Measurements from ENCODE around the gene ANKLE2.
A peak's percentile ranks its signal among the peaks of the same experiment; 100 is the strongest.

The ANKLE2 gene

GRCh38 chr12:132771126-132771838, 9.7 kb upstream of the ANKLE2 start:
- H3K4me3 ChIP-seq (replicated peaks; ENCODE audit: insufficient read depth, low read length), result no peak overlapping the region
- H3K27ac ChIP-seq (replicated peaks), result peak overlapping the region; percentile 87
- peak; percentile 51 to 83 for DNase-seq (ENCODE audit: low read depth in 1 of 2, low spot score in 1 of 2)

GRCh38 chr12:132766380-132767085, 4.9 kb upstream of the ANKLE2 start:
- Histone ChIP-seq H3K4me3 (replicated peaks; ENCODE audit: insufficient read depth, low read length) (no peak overlapping the region), H3K27ac (replicated peaks) (peak overlapping the region; percentile 71), H3K27me3 (ENCODE audit: insufficient read depth, poor library complexity, severe bottlenecking) (no peaks in the 10 kb centered on the region)
- DNase-seq (ENCODE audit: low read depth in 1 of 2, low spot score in 1 of 2), result peak in 1 of 2 experiments; percentile 51
- TF ChIP-seq GABPA (IDR thresholded peaks at IDR 0.05; ENCODE audit: low read depth), result peak; percentile 67
- TF ChIP-seq POLR2AphosphoS5 (IDR thresholded peaks at IDR 0.05; ENCODE audit: low read depth), result no peak

More at GRCh38 chr12:132771126-132771838, 9.7 kb upstream of the ANKLE2 start:
- TF ChIP-seq POLR2AphosphoS5 (IDR thresholded peaks at IDR 0.05; ENCODE audit: low read depth) (peak; percentile 82), SPI1 (IDR thresholded peaks at IDR 0.05; ENCODE audit: borderline replicate concordance, low read depth) (no peak)
- H3K27me3 ChIP-seq (ENCODE audit: insufficient read depth, poor library complexity, severe bottlenecking), result no peaks in the 10 kb centered on the region

GRCh38 chr12:132765361-132765760, 3.7 kb upstream of the ANKLE2 start:
- DNase-seq (ENCODE audit: low read depth in 1 of 2, low spot score in 1 of 2), result peak in 1 of 2 experiments; percentile 74
- no peak overlapping the region for H3K4me3 ChIP-seq (replicated peaks; ENCODE audit: insufficient read depth, low read length)
- TF ChIP-seq GABPA (IDR thresholded peaks at IDR 0.05; ENCODE audit: low read depth) (no peak), REST (IDR thresholded peaks at IDR 0.05; ENCODE audit: insufficient replicate concordance, low read depth) (peak; percentile 22), SPI1 (IDR thresholded peaks at IDR 0.05; ENCODE audit: borderline replicate concordance, low read depth) (0 out of 2 replicates have a peak, but pooled peaks have one; percentile 31)
- no peaks in the 10 kb centered on the region for H3K27me3 ChIP-seq (ENCODE audit: insufficient read depth, poor library complexity, severe bottlenecking)
- peak overlapping the region; percentile 71 for H3K27ac ChIP-seq (replicated peaks)

- TF ChIP-seq CTCF (IDR thresholded peaks at IDR 0.05; ENCODE audit: insufficient read depth, low read length), result no peak
- no peak for TF ChIP-seq REST (IDR thresholded peaks at IDR 0.05; ENCODE audit: insufficient replicate concordance, low read depth)
- TF ChIP-seq GABPA (IDR thresholded peaks at IDR 0.05; ENCODE audit: low read depth), result no peak
- TF ChIP-seq POLR2AphosphoS5 (IDR thresholded peaks at IDR 0.05; ENCODE audit: low read depth), result no peak
- no peak for TF ChIP-seq SPI1 (IDR thresholded peaks at IDR 0.05; ENCODE audit: borderline replicate concordance, low read depth)
- DNase-seq (ENCODE audit: low read depth in 1 of 2, low spot score in 1 of 2), result no peak
- peak overlapping the region; percentile 71 for H3K27ac ChIP-seq (replicated peaks)
- no peaks in the 10 kb centered on the region for H3K27me3 ChIP-seq (ENCODE audit: insufficient read depth, poor library complexity, severe bottlenecking)
- no peak overlapping the region for H3K4me3 ChIP-seq (replicated peaks; ENCODE audit: insufficient read depth, low read length)
Measured at GRCh38 chr12:132764231-132764630, 2.6 kb upstream of the ANKLE2 start.

GRCh38 chr12:132761921-132762583, 420 bp upstream of the ANKLE2 start:
- H3K4me3 ChIP-seq (replicated peaks; ENCODE audit: insufficient read depth, low read length), result peak overlapping the region; percentile 42
- H3K27ac ChIP-seq (replicated peaks), result peak overlapping the region; percentile 96
- no peaks in the 10 kb centered on the region for H3K27me3 ChIP-seq (ENCODE audit: insufficient read depth, poor library complexity, severe bottlenecking)
- TF ChIP-seq POLR2AphosphoS5 (IDR thresholded peaks at IDR 0.05; ENCODE audit: low read depth) (peak; percentile 82), CTCF (IDR thresholded peaks at IDR 0.05; ENCODE audit: insufficient read depth, low read length) (no peak), GABPA (IDR thresholded peaks at IDR 0.05; ENCODE audit: low read depth) (no peak), SPI1 (IDR thresholded peaks at IDR 0.05; ENCODE audit: borderline replicate concordance, low read depth) (peak; percentile 58; the same call in 1 of the 2 replicates), REST (IDR thresholded peaks at IDR 0.05; ENCODE audit: insufficient replicate concordance, low read depth) (peak; percentile 43)
- DNase-seq (ENCODE audit: low read depth in 1 of 2, low spot score in 1 of 2), result peak; percentile 85 to 88
